GM12878 (cell line): ENCODE results near the gene NNMT. TPM values are rescaled to one million over a fixed set of nuclear protein-coding genes. Genes with fewer than 3 reads are reported as not detected.

ENCODE experiments used
- ATAC-seq: fragments of 200-7000 bp; cut with Tn5 transposase; 3 replicates; pipeline ENCODE4 v1.9.1; 2020; ENCODE audit warnings: mild to moderate bottlenecking, moderate library complexity
- BruUV-seq: library from RNA; stranded (reverse); fragments of 400-500 nt; replicated peaks from 2 replicates; lab custom pipeline; 2021; lab: Mats Ljungman, UMichigan
- CTCF ChIA-PET: fragments of 300-600 bp; sonication (Branson Sonifier 250); formaldehyde crosslinking; extraction: SDS; loops from one replicate; lab custom pipeline; 2021; ENCODE audit warnings: inconsistent platforms; lab: Yijun Ruan, JAX
- POLR2A ChIA-PET: fragments of 350-600 bp; formaldehyde crosslinking; extraction: SDS; loops from one replicate; lab custom pipeline; 2021; ENCODE audit warnings: inconsistent platforms; lab: Charles Lee
- RAD21 ChIA-PET: fragments of 300-600 bp; sonication (Branson Sonifier 250); formaldehyde crosslinking; loops from one replicate; lab custom pipeline; 2023; ENCODE audit warnings: antibody characterized with exemption; ENCODE audit not compliant: unreplicated experiment; lab: Charles Lee
- SMC1A ChIA-PET: fragments of 300-600 bp; sonication (Branson Sonifier 250); formaldehyde crosslinking; loops from one replicate; lab custom pipeline; 2023; ENCODE audit not compliant: unreplicated experiment, uncharacterized antibody; lab: Charles Lee
- DNase-seq: peaks from one replicate; pipeline ENCODE4 v3.0.0-alpha.2; 2011; ENCODE audit warnings: low read depth, low spot score
- FAIRE-seq: peaks from 3 replicates; lab custom pipeline; 2011; peaks lifted over from hg19 to GRCh38; lab: Jason Lieb, UNC
- H2AFZ ChIP-seq: 2 replicates; pipeline ENCODE4 v1.6.0; 2011; ENCODE audit warnings: low read depth, low read length, control low read depth; ENCODE audit not compliant: control insufficient read depth
- H3K27ac ChIP-seq: 2 replicates; pipeline ENCODE4 v1.5.1; 2011; ENCODE audit warnings: control low read depth; ENCODE audit not compliant: control insufficient read depth, insufficient read depth
- H3K27me3 ChIP-seq, 2 experiments: replicated peaks in 1 of 2; 2 replicates each; pipeline versions ENCODE4 v1.6.0 to v1.6.1; 2011; ENCODE audit warnings: low read length in 1 of 2; ENCODE audit not compliant: control insufficient read depth in 2 of 2, insufficient read depth in 2 of 2
- H3K36me3 ChIP-seq, 2 experiments: 2 replicates each; pipeline ENCODE4 v1.5.1; 2011; ENCODE audit warnings: low read length in 1 of 2; ENCODE audit not compliant: control insufficient read depth in 2 of 2, insufficient read depth in 2 of 2
- H3K4me1 ChIP-seq: 2 replicates; pipeline ENCODE4 v1.6.1; 2011; ENCODE audit warnings: mild to moderate bottlenecking, low read length, moderate library complexity, mixed read lengths; ENCODE audit not compliant: control insufficient read depth, insufficient read depth
- H3K4me2 ChIP-seq: 2 replicates; pipeline ENCODE4 v1.6.0; 2011; ENCODE audit warnings: control low read depth; ENCODE audit not compliant: control insufficient read depth, insufficient read depth
- H3K4me3 ChIP-seq: fragments of 200-600 bp; sonication (generic); 2 replicates; pipeline ENCODE4 v1.5.1; 2016
- H3K79me2 ChIP-seq: 2 replicates; pipeline ENCODE4 v1.6.0; 2011; ENCODE audit warnings: low read length; ENCODE audit not compliant: control insufficient read depth, insufficient read depth
- H3K9ac ChIP-seq: 2 replicates; pipeline ENCODE4 v1.8.0; 2011; ENCODE audit warnings: low read length, control low read depth, mixed read lengths; ENCODE audit not compliant: control insufficient read depth, insufficient read depth
- H3K9me3 ChIP-seq: replicated peaks from 3 replicates; pipeline ENCODE4 v1.5.1; 2011; ENCODE audit warnings: mild to moderate bottlenecking, low read length; ENCODE audit not compliant: control insufficient read depth, insufficient read depth
- H4K20me1 ChIP-seq: 2 replicates; pipeline ENCODE4 v1.6.0; 2011; ENCODE audit not compliant: control insufficient read depth, insufficient read depth
- CEBPZ ChIP-seq: fragments of 150-350 bp; IDR thresholded peaks from 2 replicates; pipeline ENCODE4 v1.6.1; 2016; ENCODE audit warnings: low read depth, low read length
- EED ChIP-seq: sonication (generic); IDR thresholded peaks from 2 replicates; pipeline ENCODE4 v1.6.1; 2016; ENCODE audit warnings: antibody characterized with exemption, low read depth
- FOS ChIP-seq: IDR thresholded peaks from 3 replicates; pipeline ENCODE4 v1.6.1; 2011; ENCODE audit warnings: borderline replicate concordance; ENCODE audit not compliant: insufficient read length; ENCODE audit errors: extremely low read depth
- YY1 ChIP-seq: IDR thresholded peaks from 2 replicates; pipeline ENCODE4 v1.6.1; 2011; ENCODE audit warnings: low read depth, mild to moderate bottlenecking, low read length
- ZNF207 ChIP-seq: fragments of 450-650 bp; IDR thresholded peaks from 2 replicates; pipeline ENCODE4 v1.6.1; 2014; ENCODE audit warnings: antibody characterized with exemption, mild to moderate bottlenecking, borderline replicate concordance
- in situ Hi-C: fragments of 300-500 bp; cut with MboI; formaldehyde crosslinking; loops from 9 replicates; pipeline ENCODE4 v1.14.3; 2018; ENCODE audit warnings: mixed read lengths
- intact Hi-C: fragments of 100-400 bp; cut with micrococcal nuclease; formaldehyde crosslinking; loops from one replicate; pipeline ENCODE4 v1.14.2; 2022; ENCODE audit not compliant: unreplicated experiment
- polyA plus RNA-seq, 11 experiments: library from polyadenylated mRNA; depleted of rRNA in 4 of 11; unstranded in 6 of 11; stranded (reverse) in 5 of 11; fragments of >200 nt; fragmentation: Nextera tagmentation in 4 of 11; fragmentation: Illumina TruSeq in 1 of 11; extraction: Ambion mirVana in 4 of 11; extraction: Trizol in 1 of 11; gene quantifications; 1 replicate in 1 of 11; 2 replicates in 10 of 11; pipeline versions ENCODE4 v1.2.1 to v1.2.3, GENCODE V29; 2011 to 2016; ENCODE audit warnings: inconsistent platforms in 2 of 11, missing spikeins in 2 of 11, low read depth in 1 of 11
- total RNA-seq, 4 experiments: library from RNA; depleted of rRNA in 3 of 4; stranded (reverse); fragments of >200 nt in 3 of 4; fragmentation: Illumina TruSeq in 1 of 4; extraction: Trizol in 1 of 4; gene quantifications; 2 replicates each; pipeline versions ENCODE4 v1.2.1 to v1.2.3, GENCODE V29; 2013 to 2021

Gene NNMT
- total and polyA plus RNA-seq, 10 of the 15 experiments (the other 5 are each of a cell fraction or from before 2014, with no cell fraction given), result 0.46 TPM; not detected in 9

- TF ChIP-seq CEBPZ (no peak), EED (no peak), FOS (no peak)
- TF ChIP-seq, all 136 proteins: peak for 0
Observed at GRCh38 chr11:114358716-114359115, 62.5 kb downstream of the NNMT start (continued).

GRCh38 chr11:114359342-114359741, 63.1 kb downstream of the NNMT start:
- ChIA-PET RAD21 (no interaction called here), SMC1A (no interaction called here), POLR2A (no interaction called here), CTCF (no interaction called here)
- no TSS peak for BruUV-seq
- FAIRE-seq, result no peak
- Histone ChIP-seq H3K4me2 (no peak overlapping the region), H3K9ac (no peak overlapping the region), H2AFZ (no peak overlapping the region), H3K27me3 (no peaks in the 10 kb centered on the region; a peak in 1 of 4 replicates), H3K27ac (no peak overlapping the region), H3K79me2 (no peaks in the 10 kb centered on the region), H3K4me1 (no peaks in the 10 kb centered on the region), H3K4me3 (no peak overlapping the region), H3K36me3 (no peaks in the 10 kb centered on the region)
- DNase-seq, result no peak
- TF ChIP-seq YY1, result no peak
- no peak for TF ChIP-seq ZNF207
- TF ChIP-seq, all 136 proteins: peak for 0
- Histone ChIP-seq H3K9me3 (no peaks in the 10 kb centered on the region), H4K20me1 (no peaks in the 10 kb centered on the region)
- no peak for ATAC-seq
- in situ Hi-C loops, result no loop called here
- intact Hi-C loops, result no loop called here
